ENCODE measurements around the gene ASAH2. TPM values are rescaled to one million over a fixed set of nuclear protein-coding genes. Genes with fewer than 3 reads are reported as not detected.

Gene ASAH2
- total and polyA plus RNA-seq, 2 donors (not counting 1 experiment from before 2014, with no cell fraction given), result 0.25 to 0.44 TPM

DNA sequence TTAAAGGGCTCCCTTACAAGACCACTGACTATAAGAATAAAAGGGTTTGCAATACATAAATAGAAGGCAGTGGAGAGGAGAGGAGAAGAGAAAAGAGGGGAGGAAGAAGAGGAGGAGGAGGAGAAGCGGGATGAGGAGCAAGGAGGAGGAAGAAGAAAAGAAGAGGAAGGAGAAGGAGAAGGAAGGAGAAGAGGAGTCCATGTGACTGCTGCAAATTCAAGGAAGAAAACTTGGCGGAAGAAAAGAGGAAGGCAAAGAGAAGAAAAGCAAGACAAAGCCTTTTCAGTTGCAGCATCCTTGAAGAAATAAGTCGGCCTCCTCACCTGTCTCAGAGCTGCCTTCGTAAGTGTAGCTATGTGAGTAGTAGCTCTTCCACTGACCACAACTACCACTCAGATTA, 22.6 kb downstream of the ASAH2 start:
- 60% methylated on average over 1 of the region's 4 CpGs for WGBS (ENCODE audit: insufficient coverage)
- intact Hi-C loops (cut with micrococcal nuclease), result no loop called here
- CTCF ChIA-PET, result no interaction called here

DNA sequence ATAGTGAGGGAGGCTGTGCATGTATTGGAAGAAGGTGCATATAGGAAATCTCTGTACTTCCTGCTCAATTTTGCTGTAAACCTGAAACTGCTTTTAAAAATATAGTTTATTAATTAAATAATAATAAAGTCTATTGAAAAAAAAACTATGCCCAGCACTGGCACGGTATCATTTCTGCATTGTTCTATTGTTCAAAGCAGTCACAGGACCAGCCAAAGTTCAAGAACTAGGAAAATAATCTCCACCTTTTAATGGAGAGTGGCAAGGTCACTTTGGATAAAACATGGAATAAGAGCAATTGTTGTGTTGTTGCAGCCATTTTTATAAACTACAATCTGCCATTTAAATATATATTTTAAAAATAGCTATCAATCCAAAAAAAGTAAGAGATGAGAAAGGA, 24.7 kb downstream of the ASAH2 start:
- DNase-seq (no peak), ATAC-seq (ENCODE audit: low read depth) (no peak)
- ChIA-PET POLR2A (no interaction called here), CTCF (no interaction called here)
- no peak overlapping the region for H3K27ac Mint-ChIP-seq
- TF ChIP-seq EZH2 (IDR thresholded peaks at IDR 0.05; ENCODE audit: borderline replicate concordance, insufficient read depth, low read depth, low read length, poor library complexity, severe bottlenecking), result no peak
- no peak for TF ChIP-seq CTCF (IDR thresholded peaks at IDR 0.05)
- H3K36me3 ChIP-seq (replicated peaks in 1 of 2; ENCODE audit: control extremely low read depth in 1 of 2, control insufficient read depth in 1 of 2, extremely low read depth in 1 of 2, insufficient read depth in 2 of 2, low read length in 1 of 2), result no peaks in the 10 kb centered on the region
- H3K4me1 ChIP-seq (ENCODE audit: control insufficient read depth in 2 of 2, insufficient read depth in 2 of 2, low read length in 2 of 2), result no peaks in the 10 kb centered on the region
- H3K4me1 Mint-ChIP-seq, result peaks cover 7% of the 10 kb centered on the region
- intact Hi-C loops (cut with micrococcal nuclease), result no loop called here
- no peaks in the 10 kb centered on the region for H3K9me3 ChIP-seq (ENCODE audit: control extremely low read depth in 1 of 3, control insufficient read depth in 2 of 3, insufficient read depth in 1 of 3, low read length in 2 of 3)
- no peak overlapping the region for H3K4me2 ChIP-seq (replicated peaks; ENCODE audit: low read depth, low read length, poor library complexity, severe bottlenecking)
- H3K4me3 Mint-ChIP-seq, result no peak overlapping the region
- no peak overlapping the region for H2AFZ ChIP-seq (ENCODE audit: insufficient read depth, low read depth, low read length, poor library complexity, severe bottlenecking)
- WGBS (ENCODE audit: insufficient coverage), result no CpG with 5 or more reads among the region's 1 CpG
- no peak overlapping the region for H3K4me3 ChIP-seq (ENCODE audit: control extremely low read depth in 1 of 5, extremely low read depth in 1 of 5, insufficient read depth in 1 of 5, low read depth in 2 of 5, low read length in 4 of 5)
- H4K20me1 ChIP-seq (ENCODE audit: control insufficient read depth, insufficient read depth, low read length, poor library complexity, severe bottlenecking), result no peaks in the 10 kb centered on the region
- no peak overlapping the region for H3K27ac ChIP-seq (ENCODE audit: low read length in 2 of 2)
- H3K27me3 ChIP-seq (replicated peaks in 1 of 4; ENCODE audit: control extremely low read depth in 1 of 4, control insufficient read depth in 3 of 4, insufficient read depth in 4 of 4, low read length in 3 of 4), result peaks cover 0 to 5% (median 0%) of the 10 kb centered on the region in 4 experiments
- H3K9me3 Mint-ChIP-seq (ENCODE audit: insufficient read depth), result no peaks in the 10 kb centered on the region
- H3K9ac ChIP-seq (ENCODE audit: low read length), result no peak overlapping the region
- no peaks in the 10 kb centered on the region for H3K79me2 ChIP-seq (ENCODE audit: control insufficient read depth, insufficient read depth, low read length)
- peaks cover 6% of the 10 kb centered on the region for H3K27me3 Mint-ChIP-seq

More for the DNA sequence above, 22.6 kb downstream of the ASAH2 start:
- POLR2A ChIA-PET, result no interaction called here
- Histone ChIP-seq H4K20me1 (ENCODE audit: control insufficient read depth, insufficient read depth, low read length, poor library complexity, severe bottlenecking) (no peaks in the 10 kb centered on the region), H3K4me2 (replicated peaks; ENCODE audit: low read depth, low read length, poor library complexity, severe bottlenecking) (no peak overlapping the region), H3K79me2 (ENCODE audit: control insufficient read depth, insufficient read depth, low read length) (no peaks in the 10 kb centered on the region), H3K4me1 (ENCODE audit: control insufficient read depth in 2 of 2, insufficient read depth in 2 of 2, low read length in 2 of 2) (no peaks in the 10 kb centered on the region), H2AFZ (ENCODE audit: insufficient read depth, low read depth, low read length, poor library complexity, severe bottlenecking) (no peak overlapping the region), H3K27ac (ENCODE audit: low read length in 2 of 2) (no peak overlapping the region), H3K4me3 (ENCODE audit: control extremely low read depth in 1 of 5, extremely low read depth in 1 of 5, insufficient read depth in 1 of 5, low read depth in 2 of 5, low read length in 4 of 5) (no peak overlapping the region), H3K27me3 (replicated peaks in 1 of 4; ENCODE audit: control extremely low read depth in 1 of 4, control insufficient read depth in 3 of 4, insufficient read depth in 4 of 4, low read length in 3 of 4) (peaks cover 0 to 5% (median 0%) of the 10 kb centered on the region in 4 experiments), H3K36me3 (replicated peaks in 1 of 2; ENCODE audit: control extremely low read depth in 1 of 2, control insufficient read depth in 1 of 2, extremely low read depth in 1 of 2, insufficient read depth in 2 of 2, low read length in 1 of 2) (no peaks in the 10 kb centered on the region), H3K9ac (ENCODE audit: low read length) (no peak overlapping the region), H3K9me3 (ENCODE audit: control extremely low read depth in 1 of 3, control insufficient read depth in 2 of 3, insufficient read depth in 1 of 3, low read length in 2 of 3) (no peaks in the 10 kb centered on the region)
- H3K27me3 Mint-ChIP-seq, result peaks cover 4% of the 10 kb centered on the region
- ATAC-seq (ENCODE audit: low read depth) (no peak), DNase-seq (no peak)
- peaks cover 8% of the 10 kb centered on the region for H3K4me1 Mint-ChIP-seq
- H3K4me3 Mint-ChIP-seq, result no peak overlapping the region
- H3K27ac Mint-ChIP-seq, result no peak overlapping the region
- no peaks in the 10 kb centered on the region for H3K9me3 Mint-ChIP-seq (ENCODE audit: insufficient read depth)
- no peak for TF ChIP-seq CTCF (IDR thresholded peaks at IDR 0.05)
- TF ChIP-seq EZH2 (IDR thresholded peaks at IDR 0.05; ENCODE audit: borderline replicate concordance, insufficient read depth, low read depth, low read length, poor library complexity, severe bottlenecking), result no peak

Measured in B cell (primary cell).